HepG2 (cell line): ENCODE measurements around the gene CDK6. TPM values are rescaled to one million over a fixed set of nuclear protein-coding genes. Genes with fewer than 3 reads are reported as not detected.

ENCODE experiments used
- BORCS8-MEF2B ChIP-seq: sonication (generic); formaldehyde crosslinking; IDR thresholded peaks from 2 replicates; pipeline ENCODE4 v1.8.0; 2022; ENCODE audit warnings: mild to moderate bottlenecking, missing genetic modification reagents
- DRAP1 ChIP-seq: IDR thresholded peaks from 2 replicates; pipeline ENCODE4 v1.6.1; 2016; ENCODE audit warnings: missing genetic modification reagents, missing compliant biosample characterization
- E2F5 ChIP-seq: sonication (generic); formaldehyde crosslinking; conservative IDR thresholded peaks from 2 replicates; pipeline ENCODE4 v1.4.0; 2020; ENCODE audit warnings: missing genetic modification reagents
- HNF4G ChIP-seq, 2 experiments: sonication (generic) in 1 of 2; formaldehyde crosslinking in 1 of 2; IDR thresholded peaks; 2 replicates each; pipeline versions ENCODE4 v1.4.0 to v1.6.1; 2011 to 2020; ENCODE audit warnings: borderline replicate concordance in 2 of 2, low read depth in 2 of 2, mild to moderate bottlenecking in 2 of 2, low read length in 1 of 2, missing genetic modification reagents in 1 of 2, moderate library complexity in 1 of 2
- IRF2 ChIP-seq: IDR thresholded peaks from 2 replicates; pipeline ENCODE4 v1.6.1; 2018; ENCODE audit warnings: missing genetic modification reagents, missing compliant biosample characterization
- JUNB ChIP-seq: sonication (generic); formaldehyde crosslinking; IDR thresholded peaks from 2 replicates; pipeline ENCODE4 v1.8.0; 2022; ENCODE audit warnings: missing genetic modification reagents, mild to moderate bottlenecking, borderline replicate concordance
- MIER2 ChIP-seq: IDR thresholded peaks from 2 replicates; pipeline ENCODE4 v1.6.1; 2016; ENCODE audit warnings: missing biosample characterization, missing genetic modification reagents
- NKX3-1 ChIP-seq: sonication (generic); formaldehyde crosslinking; IDR thresholded peaks from 2 replicates; pipeline ENCODE4 v1.5.0; 2020; ENCODE audit warnings: missing genetic modification reagents
- PAWR ChIP-seq: sonication (generic); formaldehyde crosslinking; IDR thresholded peaks from 2 replicates; pipeline ENCODE4 v1.4.0; 2020; ENCODE audit warnings: missing genetic modification reagents, mild to moderate bottlenecking, borderline replicate concordance
- PAX8 ChIP-seq: sonication (generic); formaldehyde crosslinking; IDR thresholded peaks from 2 replicates; pipeline ENCODE4 v1.8.0; 2022; ENCODE audit warnings: mild to moderate bottlenecking, missing genetic modification reagents, borderline replicate concordance
- PHF5A ChIP-seq: IDR thresholded peaks from one replicate; pipeline ENCODE4 v1.6.1; 2018; ENCODE audit warnings: low read depth, missing genetic modification reagents; ENCODE audit not compliant: unreplicated experiment
- RBM39 ChIP-seq: fragments of 200-400 bp; formaldehyde crosslinking; IDR thresholded peaks from one replicate; pipeline ENCODE4 v1.6.1; 2018; ENCODE audit warnings: antibody characterized with exemption, mild to moderate bottlenecking, low read depth, low read length; ENCODE audit not compliant: poor library complexity, severe bottlenecking
- SP2 ChIP-seq: sonication (generic); formaldehyde crosslinking; IDR thresholded peaks from 2 replicates; pipeline ENCODE4 v1.5.1; 2020; ENCODE audit warnings: mild to moderate bottlenecking, missing genetic modification reagents
- TFDP2 ChIP-seq: sonication (generic); formaldehyde crosslinking; IDR thresholded peaks from 2 replicates; pipeline ENCODE4 v1.4.0; 2020; ENCODE audit warnings: missing genetic modification reagents
- TOPORS ChIP-seq: sonication (generic); formaldehyde crosslinking; IDR thresholded peaks from 2 replicates; pipeline ENCODE4 v1.8.0; 2023; ENCODE audit warnings: mild to moderate bottlenecking, missing genetic modification reagents
- ZBTB21 ChIP-seq: sonication (generic); formaldehyde crosslinking; IDR thresholded peaks from 2 replicates; pipeline ENCODE4 v1.4.0; 2020; ENCODE audit warnings: missing genetic modification reagents
- ZBTB7B ChIP-seq: sonication (generic); formaldehyde crosslinking; IDR thresholded peaks from 2 replicates; pipeline ENCODE4 v1.4.0; 2020; ENCODE audit warnings: missing genetic modification reagents
- ZFP36L2 ChIP-seq: sonication (generic); formaldehyde crosslinking; IDR thresholded peaks from 2 replicates; pipeline ENCODE4 v1.4.0; 2020; ENCODE audit warnings: missing genetic modification reagents
- ZNF335 ChIP-seq: sonication (generic); formaldehyde crosslinking; IDR thresholded peaks from 2 replicates; pipeline ENCODE4 v1.4.0; 2020; ENCODE audit warnings: missing genetic modification reagents
- ZNF468 ChIP-seq: sonication (generic); formaldehyde crosslinking; IDR thresholded peaks from 2 replicates; pipeline ENCODE4 v1.8.0; 2022; ENCODE audit warnings: mild to moderate bottlenecking, moderate library complexity, missing genetic modification reagents
- ZNF496 ChIP-seq: sonication (generic); formaldehyde crosslinking; IDR thresholded peaks from 2 replicates; pipeline ENCODE4 v1.8.1; 2023; ENCODE audit warnings: mild to moderate bottlenecking, moderate library complexity, missing genetic modification reagents; ENCODE audit not compliant: insufficient replicate concordance
- ZNF672 ChIP-seq: sonication (generic); formaldehyde crosslinking; IDR thresholded peaks from 2 replicates; pipeline ENCODE4 v1.8.1; 2022; ENCODE audit warnings: missing genetic modification reagents
- ZNF710 ChIP-seq: sonication (generic); formaldehyde crosslinking; IDR thresholded peaks from 2 replicates; pipeline ENCODE4 v1.5.0; 2020; ENCODE audit warnings: mild to moderate bottlenecking, missing genetic modification reagents, borderline replicate concordance
- ZNF749 ChIP-seq: sonication (generic); formaldehyde crosslinking; IDR thresholded peaks from 2 replicates; pipeline ENCODE4 v1.8.0; 2022; ENCODE audit warnings: mild to moderate bottlenecking, missing genetic modification reagents, moderate library complexity, borderline replicate concordance
- polyA plus RNA-seq, 8 experiments: library from polyadenylated mRNA; depleted of rRNA in 3 of 8; stranded (reverse) in 7 of 8; unstranded in 1 of 8; fragments of >200 nt; fragmentation: Illumina TruSeq in 4 of 8; extraction: Trizol in 4 of 8; gene quantifications; 2 replicates each; pipeline versions ENCODE4 v1.2.1 to v1.2.3, GENCODE V29; 2011 to 2016; ENCODE audit warnings: low read depth in 4 of 8, missing spikeins in 1 of 8, mixed read lengths in 1 of 8; ENCODE audit not compliant: insufficient read depth in 1 of 8
- total RNA-seq, 5 experiments: library from RNA; depleted of rRNA; stranded (reverse); fragments of >200 nt; fragmentation: Illumina TruSeq; extraction: Trizol; gene quantifications; 2 replicates each; pipeline ENCODE4 v1.2.3, GENCODE V29; 2016; ENCODE audit warnings: low read depth in 1 of 5

The CDK6 gene
- total and polyA plus RNA-seq, 2 of the 13 experiments (the other 11 are each of a cell fraction or from before 2014, with no cell fraction given) = 34.6 to 90.8 TPM

GRCh38 chr7:92695308-92696261, 140.8 kb downstream of the CDK6 start (continued):
- TF ChIP-seq DRAP1 (CRISPR knock-in tag) (peak; percentile 61), IRF2 (CRISPR knock-in tag) (peak; percentile 88; the same call in 1 of the 2 replicates), PHF5A (CRISPR knock-in tag) (peak; percentile 46), ZFP36L2 (CRISPR knock-in tag) (no peak), ZNF710 (CRISPR knock-in tag) (peak; percentile 89; the same call in 1 of the 2 replicates), ZBTB7B (peak; percentile 70; the same call in 1 of the 2 replicates), ZNF672 (CRISPR knock-in tag) (no peak), PAWR (CRISPR knock-in tag) (no peak), MIER2 (peak; percentile 70; the same call in 1 of the 2 replicates), ZBTB21 (CRISPR knock-in tag) (0 out of 2 replicates have a peak, but pooled peaks have one; percentile 13), PAX8 (CRISPR knock-in tag) (no peak), ZNF749 (peak; percentile 48; the same call in 1 of the 2 replicates), ZNF496 (CRISPR knock-in tag) (no peak), HNF4G (IDR thresholded peaks at IDR 0.05; ENCODE audit: borderline replicate concordance, low read depth, low read length) (peak; percentile 85), HNF4G (CRISPR knock-in tag; IDR thresholded peaks at IDR 0.05; ENCODE audit: borderline replicate concordance, low read depth) (peak; percentile 63; the same call in 1 of the 2 replicates), TFDP2 (CRISPR knock-in tag) (no peak), SP2 (CRISPR knock-in tag) (no peak), JUNB (CRISPR knock-in tag) (no peak), RBM39 (no peak), TOPORS (CRISPR knock-in tag) (peak; percentile 79), NKX3-1 (CRISPR knock-in tag) (no peak), ZNF468 (no peak), BORCS8-MEF2B (CRISPR knock-in tag) (peak; percentile 87), E2F5 (CRISPR knock-in tag) (no peak), ZNF335 (peak; percentile 84)
